Measurements from ENCODE around the gene TWF2. TPM values are rescaled to one million over a fixed set of nuclear protein-coding genes. Genes with fewer than 3 reads are reported as not detected.

Gene TWF2
- total RNA-seq, 2 experiments from 2014 or later: 85.0 to 93.5 TPM

DNA sequence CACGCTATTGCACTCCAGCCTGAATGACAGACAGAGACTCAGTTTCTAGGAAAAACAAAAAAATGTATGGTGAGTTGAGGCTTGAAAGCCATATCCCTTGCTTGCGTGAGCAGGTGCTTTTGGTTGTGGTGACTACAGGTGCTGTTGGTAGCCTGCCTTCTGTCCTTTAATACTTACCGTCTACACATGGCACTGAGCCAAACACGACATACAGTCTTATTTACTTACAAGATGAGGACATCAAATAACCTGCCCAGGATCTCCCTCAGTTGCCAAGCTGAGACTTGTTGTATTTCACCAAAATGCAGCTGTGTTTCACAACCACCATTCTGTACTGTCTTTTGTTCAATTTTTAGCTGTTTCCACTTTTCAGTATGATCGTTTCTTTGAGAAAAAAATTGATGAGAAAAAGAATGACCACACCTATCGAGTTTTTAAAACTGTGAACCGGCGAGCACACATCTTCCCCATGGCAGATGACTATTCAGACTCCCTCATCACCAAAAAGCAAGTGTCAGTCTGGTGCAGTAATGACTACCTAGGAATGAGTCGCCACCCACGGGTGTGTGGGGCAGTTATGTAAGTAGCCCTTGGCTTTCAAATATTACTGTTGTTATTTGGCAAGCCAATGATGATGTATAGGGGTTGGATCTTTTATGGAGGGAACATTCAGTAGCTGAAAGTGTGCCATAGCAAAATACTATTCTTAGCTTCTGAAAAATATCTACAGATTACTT is 34.5 kb downstream of the TWF2 start:
- Mint-ChIP-seq H3K9me3 (ENCODE audit: low read depth) (no peaks in the 10 kb centered on the region), H3K4me3 (no peak overlapping the region), H3K27me3 (no peaks in the 10 kb centered on the region), H3K36me3 (ENCODE audit: low read depth) (peaks cover 73% of the 10 kb centered on the region), H3K4me1 (peaks cover 31% of the 10 kb centered on the region), H3K27ac (no peak overlapping the region)
- CTCF ChIA-PET: interaction anchor here (0.6 to 12.5 kb wide), 6 partner anchors 9 to 263 kb away, joined by 3 to 120 read pairs (median 4); partner anchors contain the start of genes PARP3 and RRP9
- ATAC-seq: peak; percentile 75
- intact Hi-C loops (cut with DNase I, micrococcal nuclease): no loop called here
- POLR2A ChIA-PET: no interaction called here
- DNase-seq: peak; percentile 63

DNA sequence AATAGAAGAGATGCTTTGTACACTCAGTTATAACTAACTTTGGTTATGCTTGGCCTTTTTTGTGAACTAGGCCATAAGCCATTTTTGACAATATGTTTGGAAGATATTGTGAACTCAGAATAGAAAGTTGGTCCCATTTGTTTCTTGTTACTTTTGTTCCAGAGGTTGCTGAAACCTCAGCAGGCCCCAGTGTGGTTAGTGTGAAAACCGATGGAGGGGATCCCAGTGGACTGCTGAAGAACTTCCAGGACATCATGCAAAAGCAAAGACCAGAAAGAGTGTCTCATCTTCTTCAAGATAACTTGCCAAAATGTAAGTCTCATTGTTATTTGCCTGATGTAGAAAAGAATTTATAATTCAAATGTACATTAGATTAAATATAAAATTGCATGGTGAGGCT is 35.3 kb downstream of the TWF2 start:
- no peak for ATAC-seq
- CTCF ChIA-PET: interaction anchor here (1.3 to 12.5 kb wide), 3 partner anchors 16 to 76 kb away, joined by 3 to 120 read pairs (median 5); no protein-coding TSS in a partner anchor

DNA sequence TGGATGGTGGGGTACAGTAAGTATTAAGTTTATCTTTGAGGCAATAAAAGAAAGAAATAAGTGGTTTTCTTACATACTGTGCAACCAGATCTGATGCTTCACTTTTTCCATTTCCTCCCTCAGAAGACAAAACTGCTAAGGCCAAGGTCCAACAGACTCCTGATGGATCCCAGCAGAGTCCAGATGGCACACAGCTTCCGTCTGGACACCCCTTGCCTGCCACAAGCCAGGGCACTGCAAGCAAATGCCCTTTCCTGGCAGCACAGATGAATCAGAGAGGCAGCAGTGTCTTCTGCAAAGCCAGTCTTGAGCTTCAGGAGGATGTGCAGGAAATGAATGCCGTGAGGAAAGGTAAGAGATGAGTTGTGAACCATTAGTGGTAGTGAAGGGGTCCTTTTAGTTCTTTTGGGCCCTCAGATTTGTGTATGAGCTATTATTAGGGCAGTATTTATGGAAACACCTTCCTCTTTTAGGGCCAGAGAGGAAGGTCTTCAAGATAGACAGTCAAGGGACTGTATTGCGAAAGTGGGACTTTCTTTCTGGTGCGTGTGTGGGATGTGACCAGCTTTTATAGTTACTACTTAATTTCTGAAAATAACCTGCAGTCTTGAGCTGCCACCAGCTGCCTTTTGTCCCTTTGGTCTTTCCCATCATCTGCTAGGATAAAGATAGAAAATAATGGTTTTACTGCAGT is 36.4 kb downstream of the TWF2 start:
- Mint-ChIP-seq H3K36me3 (ENCODE audit: low read depth) (peaks cover 62% of the 10 kb centered on the region), H3K27ac (peak overlapping the region; percentile 63), H3K4me3 (no peak overlapping the region), H3K4me1 (peaks cover 43% of the 10 kb centered on the region), H3K9me3 (ENCODE audit: low read depth) (no peaks in the 10 kb centered on the region), H3K27me3 (no peaks in the 10 kb centered on the region)
- intact Hi-C loops (cut with DNase I, micrococcal nuclease): no loop called here
- DNase-seq: no peak
- ATAC-seq: no peak
- CTCF ChIA-PET: interaction anchor here (0.7 to 12.5 kb wide), 4 partner anchors 17 to 496 kb away, joined by 3 to 120 read pairs (median 4); no protein-coding TSS in a partner anchor
- POLR2A ChIA-PET: interaction anchor here (0.6 to 0.9 kb wide), 2 partner anchors 14 to 166 kb away, joined by 3 to 5 read pairs; no protein-coding TSS in a partner anchor

More for the DNA sequence above, 35.3 kb downstream of the TWF2 start:
- no peak for DNase-seq
- Mint-ChIP-seq H3K27ac (no peak overlapping the region), H3K9me3 (ENCODE audit: low read depth) (no peaks in the 10 kb centered on the region), H3K4me3 (no peak overlapping the region), H3K36me3 (ENCODE audit: low read depth) (peaks cover 69% of the 10 kb centered on the region), H3K27me3 (no peaks in the 10 kb centered on the region), H3K4me1 (peaks cover 39% of the 10 kb centered on the region)
- POLR2A ChIA-PET: interaction anchor here (0.5 to 0.6 kb wide), 2 partner anchors 8 to 229 kb away, joined by 4 read pairs; partner anchors contain the start of gene ABHD14A
- intact Hi-C loops (cut with DNase I, micrococcal nuclease): no loop called here

DNA sequence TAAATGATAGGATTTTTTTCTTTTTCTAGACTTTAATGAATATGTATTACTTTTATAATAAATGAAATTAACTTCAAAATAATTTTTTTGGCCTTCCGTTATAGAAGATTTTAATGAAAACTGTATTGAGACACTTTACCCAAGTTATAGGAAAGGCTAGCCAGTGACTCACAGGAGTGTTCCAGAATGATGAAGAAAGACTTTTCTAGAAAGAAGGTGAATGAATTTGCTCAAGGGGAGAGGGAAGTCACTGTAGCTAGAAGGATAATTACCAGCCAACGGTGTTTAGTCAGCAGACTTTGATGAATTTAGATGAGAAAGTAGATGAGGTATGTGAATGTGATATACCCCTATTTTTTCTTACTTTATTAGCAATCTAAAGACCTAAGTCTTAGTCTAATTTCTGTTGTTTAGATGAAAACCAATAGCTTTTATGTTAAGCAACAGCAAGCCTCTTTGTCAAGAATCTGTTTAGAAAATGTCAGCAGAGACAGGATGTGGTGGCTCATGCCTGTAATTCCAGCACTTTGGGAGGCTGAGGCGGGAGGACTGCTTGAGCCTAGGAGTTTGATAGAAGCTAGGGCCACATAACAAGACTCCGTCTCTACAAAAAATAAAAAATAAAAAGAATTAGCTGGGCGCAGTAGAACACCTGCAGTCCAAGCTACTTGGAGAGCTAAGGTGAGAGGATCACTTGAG is 37.8 kb downstream of the TWF2 start:
- no peaks in the 10 kb centered on the region for H3K9me3 Mint-ChIP-seq (ENCODE audit: low read depth)
- intact Hi-C loops (cut with DNase I, micrococcal nuclease): no loop called here
- POLR2A ChIA-PET: interaction anchor here (0.6 to 0.8 kb wide), 3 partner anchors 14 to 85 kb away, joined by 3 to 8 read pairs (median 3); no protein-coding TSS in a partner anchor
- H3K27me3 Mint-ChIP-seq: no peaks in the 10 kb centered on the region
- peaks cover 50% of the 10 kb centered on the region for H3K4me1 Mint-ChIP-seq
- H3K27ac Mint-ChIP-seq: peak overlapping the region; percentile 40
- ATAC-seq: no peak
- CTCF ChIA-PET: interaction anchor here (0.6 to 12.5 kb wide), 5 partner anchors 19 to 146 kb away, joined by 3 to 120 read pairs (median 5); no protein-coding TSS in a partner anchor
- peaks cover 52% of the 10 kb centered on the region for H3K36me3 Mint-ChIP-seq (ENCODE audit: low read depth)
- H3K4me3 Mint-ChIP-seq: no peak overlapping the region
- DNase-seq: no peak

DNA sequence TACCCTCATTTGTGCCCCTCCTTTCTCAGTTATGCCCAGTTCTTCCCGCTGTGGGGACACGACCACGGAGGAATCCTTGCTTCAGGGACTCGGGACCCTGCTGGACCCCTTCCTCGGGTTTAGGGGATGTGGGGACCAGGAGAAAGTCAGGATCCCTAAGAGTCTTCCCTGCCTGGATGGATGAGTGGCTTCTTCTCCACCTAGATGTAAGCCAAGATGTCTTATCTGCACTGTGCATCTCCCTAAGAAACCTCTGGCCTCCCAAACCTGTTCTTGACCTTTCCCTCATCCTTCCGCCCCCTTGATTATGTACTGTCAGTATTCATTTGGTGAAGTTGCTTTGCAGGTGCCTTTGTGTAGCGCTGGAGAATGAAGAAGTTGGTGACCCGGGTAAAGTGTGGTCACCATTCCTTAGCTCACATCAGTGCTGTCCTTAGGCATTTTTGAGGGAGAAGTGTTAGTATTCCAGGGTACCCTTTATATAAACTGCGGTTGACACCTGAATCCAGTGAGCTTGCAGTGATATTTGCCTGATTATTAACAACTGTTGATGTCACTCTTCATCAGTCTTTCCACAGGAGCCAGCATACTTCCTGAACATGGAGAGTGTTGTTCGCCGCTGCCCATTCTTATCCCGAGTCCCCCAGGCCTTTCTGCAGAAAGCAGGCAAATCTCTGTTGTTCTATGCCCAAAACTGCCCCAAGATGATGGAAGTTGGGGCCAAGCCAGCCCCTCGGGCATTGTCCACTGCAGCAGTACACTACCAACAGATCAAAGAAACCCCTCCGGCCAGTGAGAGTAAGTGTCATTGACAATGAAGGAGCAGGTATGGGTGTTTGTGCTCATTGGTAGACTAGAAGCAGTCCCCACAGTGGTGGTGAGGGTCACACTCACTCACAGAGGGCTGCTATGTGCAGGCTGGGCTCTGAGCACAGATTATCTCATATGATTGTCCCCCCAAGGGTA is 40.0 kb downstream of the TWF2 start:
- intact Hi-C loops (cut with DNase I, micrococcal nuclease): loop anchor here in 1 of 2 experiments (1.0 to 2.0 kb wide), 5 partner anchors 40 to 257 kb away; partner anchors contain the start of genes PARP3, POC1A and TWF2
- ATAC-seq: no peak
- Mint-ChIP-seq H3K9me3 (ENCODE audit: low read depth) (no peaks in the 10 kb centered on the region), H3K36me3 (ENCODE audit: low read depth) (peaks cover 34% of the 10 kb centered on the region), H3K4me3 (peak overlapping the region; percentile 96), H3K4me1 (peaks cover 48% of the 10 kb centered on the region), H3K27ac (peak overlapping the region; percentile 91), H3K27me3 (no peaks in the 10 kb centered on the region)
- ChIA-PET CTCF (interaction anchor here (1.0 kb wide), 1 partner anchor 18 kb away, joined by 3 read pairs; no protein-coding TSS in a partner anchor), POLR2A (no interaction called here)
- DNase-seq: no peak

DNA sequence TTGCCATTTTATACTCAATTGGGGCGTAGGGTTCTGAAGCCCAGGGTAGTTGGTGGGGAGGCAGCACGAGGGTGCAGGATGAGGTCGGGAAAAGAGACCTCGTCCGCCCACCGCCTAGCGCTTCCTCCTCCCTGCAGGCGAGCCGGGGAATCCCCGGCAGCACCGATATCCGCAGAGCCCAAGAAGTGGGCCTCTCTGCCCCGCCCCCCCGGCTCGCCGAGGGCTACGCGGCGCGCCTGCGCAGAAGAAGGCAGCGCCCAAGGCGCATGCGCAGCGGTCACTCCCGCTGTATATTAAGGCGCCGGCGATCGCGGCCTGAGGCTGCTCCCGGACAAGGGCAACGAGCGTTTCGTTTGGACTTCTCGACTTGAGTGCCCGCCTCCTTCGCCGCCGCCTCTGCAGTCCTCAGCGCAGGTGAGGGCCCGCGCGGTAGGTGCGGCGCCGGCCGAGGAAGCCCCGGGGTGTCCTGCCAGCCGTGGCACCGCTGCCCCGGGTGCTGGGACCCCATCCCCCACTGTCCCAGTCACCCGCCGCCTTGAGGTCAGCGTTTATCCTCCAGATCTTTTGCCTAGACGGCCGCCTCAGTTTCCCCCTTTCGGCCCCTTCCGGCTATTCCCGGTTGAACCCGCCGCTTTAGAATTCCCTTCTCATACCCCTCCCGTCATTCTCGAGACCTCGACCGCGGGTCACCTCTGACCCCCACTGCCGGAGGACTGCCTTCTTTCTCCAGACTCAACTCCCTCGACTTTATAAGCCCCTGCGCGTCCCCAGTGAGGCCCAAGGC is 40.9 kb downstream of the TWF2 start, which contains the start of gene ALAS1:
ALAS1 (plus strand) TSS at position 319 of the 784 bp plus-strand sequence. CDS start 1,082 bp downstream, outside the sequence.
- ChIA-PET CTCF (no interaction called here), POLR2A (no interaction called here)
- peak; percentile 95 for ATAC-seq
- Mint-ChIP-seq H3K27me3 (no peaks in the 10 kb centered on the region), H3K4me1 (peaks cover 48% of the 10 kb centered on the region), H3K4me3 (peak within 1 kb of the TSS; percentile 96), H3K27ac (peak within 1 kb of the TSS; percentile 91), H3K36me3 (ENCODE audit: low read depth) (peaks cover 26% of the 10 kb centered on the region), H3K9me3 (ENCODE audit: low read depth) (no peaks in the 10 kb centered on the region)
- intact Hi-C loops (cut with DNase I, micrococcal nuclease): loop anchor here (1.0 to 2.0 kb wide), 6 partner anchors 41 to 256 kb away; partner anchors contain the start of genes POC1A (in 2 of the 2), PARP3 (in 1 of the 2) and TWF2 (in 1 of the 2)
- DNase-seq: peak; percentile 97

DNA sequence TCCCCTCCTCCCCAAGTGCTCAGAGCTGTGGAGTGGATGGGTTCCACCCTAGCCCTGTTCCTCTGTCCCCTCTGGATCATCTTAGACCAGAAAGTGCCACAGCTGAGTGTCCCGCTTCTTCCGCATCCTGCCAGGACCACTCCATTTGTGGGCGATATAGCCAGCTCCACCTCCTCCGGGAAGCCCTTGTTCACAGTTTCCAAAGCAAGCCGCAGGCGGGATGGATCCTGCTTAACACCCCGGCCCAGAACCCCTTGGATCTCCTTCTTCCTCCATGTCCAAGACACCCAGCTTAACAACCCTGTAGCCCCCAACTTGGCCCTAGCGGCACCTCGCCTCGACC is 41.5 kb downstream of the TWF2 start:
- H3K27me3 Mint-ChIP-seq: no peaks in the 10 kb centered on the region
- H3K4me3 Mint-ChIP-seq: peak overlapping the region; percentile 96
- H3K4me1 Mint-ChIP-seq: peaks cover 46% of the 10 kb centered on the region
- peaks cover 24% of the 10 kb centered on the region for H3K36me3 Mint-ChIP-seq (ENCODE audit: low read depth)
- POLR2A ChIA-PET: no interaction called here
- intact Hi-C loops (cut with DNase I, micrococcal nuclease): loop anchor here in 1 of 2 experiments (2.0 kb wide), 1 partner anchor 43 kb away; the partner anchor contains the start of gene POC1A
- H3K27ac Mint-ChIP-seq: peak overlapping the region; percentile 86
- CTCF ChIA-PET: interaction anchor here (0.7 to 1.1 kb wide), 3 partner anchors 9 to 23 kb away, joined by 3 to 6 read pairs (median 3); no protein-coding TSS in a partner anchor
- DNase-seq (no peak), ATAC-seq (peak; percentile 2)
- no peaks in the 10 kb centered on the region for H3K9me3 Mint-ChIP-seq (ENCODE audit: low read depth)

DNA sequence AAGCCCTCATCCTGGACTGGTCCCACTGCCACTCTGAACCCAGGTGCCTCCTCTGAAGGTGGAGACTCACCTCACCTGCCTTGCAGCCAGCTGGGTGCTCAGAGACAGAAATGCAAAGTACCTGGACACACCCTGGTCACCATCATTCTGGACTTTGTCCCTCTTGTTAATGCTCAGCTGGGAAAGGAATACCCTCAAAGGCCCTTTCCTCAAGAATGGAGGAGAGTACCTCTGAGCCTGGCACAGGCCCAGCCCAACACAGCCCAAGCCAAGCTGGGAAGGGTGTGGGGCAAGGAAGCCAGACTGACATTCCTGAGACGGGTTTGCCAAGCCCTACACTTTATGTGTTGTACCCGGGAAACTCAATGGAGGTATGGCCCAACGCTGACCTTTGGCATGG is 42.0 kb downstream of the TWF2 start:
- Mint-ChIP-seq H3K4me1 (peaks cover 41% of the 10 kb centered on the region), H3K9me3 (ENCODE audit: low read depth) (no peaks in the 10 kb centered on the region), H3K36me3 (ENCODE audit: low read depth) (peaks cover 19% of the 10 kb centered on the region), H3K27ac (no peak overlapping the region), H3K4me3 (no peak overlapping the region), H3K27me3 (no peaks in the 10 kb centered on the region)
- intact Hi-C loops (cut with DNase I, micrococcal nuclease): loop anchor here in 1 of 2 experiments (2.0 kb wide), 1 partner anchor 42 kb away; the partner anchor contains the start of gene POC1A
- DNase-seq: no peak
- no peak for ATAC-seq
- POLR2A ChIA-PET: interaction anchor here (0.9 kb wide), 1 partner anchor 13 kb away, joined by 3 read pairs; no protein-coding TSS in a partner anchor
- CTCF ChIA-PET: interaction anchor here (0.6 to 1.1 kb wide), 5 partner anchors 9 to 260 kb away, joined by 3 to 6 read pairs (median 3); no protein-coding TSS in a partner anchor

DNA sequence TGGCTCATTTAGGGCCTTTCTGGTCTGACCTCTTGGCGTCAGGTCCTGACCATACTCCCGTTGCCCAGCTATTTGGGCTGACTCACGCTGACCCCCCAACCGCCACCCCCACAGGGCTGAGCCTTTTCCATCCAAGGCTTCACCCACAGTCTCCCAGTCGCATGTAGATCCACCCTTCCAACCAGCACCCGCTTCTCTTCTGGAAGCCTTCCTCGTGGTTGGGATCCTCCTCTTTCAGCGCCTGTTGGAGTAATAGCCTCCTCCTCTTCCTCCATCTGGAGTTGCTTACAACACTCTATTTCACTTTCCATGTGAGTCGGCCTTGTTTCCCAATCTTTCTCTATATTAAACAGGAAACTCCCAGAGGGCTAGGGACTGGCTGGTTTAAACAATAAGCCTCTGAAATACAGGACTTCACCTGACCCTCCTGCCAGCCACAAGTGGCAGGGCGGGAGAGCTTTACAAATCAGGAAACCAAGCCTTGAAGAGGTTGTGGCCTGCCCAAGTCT is 43.1 kb downstream of the TWF2 start:
- Mint-ChIP-seq H3K36me3 (ENCODE audit: low read depth) (peaks cover 9% of the 10 kb centered on the region), H3K27me3 (no peaks in the 10 kb centered on the region), H3K9me3 (ENCODE audit: low read depth) (no peaks in the 10 kb centered on the region), H3K4me1 (peaks cover 32% of the 10 kb centered on the region), H3K4me3 (no peak overlapping the region), H3K27ac (peak overlapping the region; percentile 1)
- ChIA-PET POLR2A (interaction anchor here (0.7 to 0.9 kb wide), 2 partner anchors 12 to 15 kb away, joined by 3 read pairs; no protein-coding TSS in a partner anchor), CTCF (interaction anchor here (0.7 kb wide), 1 partner anchor 24 kb away, joined by 3 read pairs; no protein-coding TSS in a partner anchor)
- ATAC-seq (no peak), DNase-seq (no peak)
- intact Hi-C loops (cut with DNase I, micrococcal nuclease): loop anchor here in 1 of 2 experiments (2.0 kb wide), 1 partner anchor 41 kb away; the partner anchor contains the start of gene POC1A
